ENCODE results near the gene CCNL1. TPM values are rescaled to one million over a fixed set of nuclear protein-coding genes. Genes with fewer than 3 reads are reported as not detected.

The CCNL1 gene
- total and polyA plus RNA-seq, 2 of the 8 experiments (the other 6 are each of a cell fraction or from before 2014, with no cell fraction given): 64.5 to 68.6 TPM

DNA sequence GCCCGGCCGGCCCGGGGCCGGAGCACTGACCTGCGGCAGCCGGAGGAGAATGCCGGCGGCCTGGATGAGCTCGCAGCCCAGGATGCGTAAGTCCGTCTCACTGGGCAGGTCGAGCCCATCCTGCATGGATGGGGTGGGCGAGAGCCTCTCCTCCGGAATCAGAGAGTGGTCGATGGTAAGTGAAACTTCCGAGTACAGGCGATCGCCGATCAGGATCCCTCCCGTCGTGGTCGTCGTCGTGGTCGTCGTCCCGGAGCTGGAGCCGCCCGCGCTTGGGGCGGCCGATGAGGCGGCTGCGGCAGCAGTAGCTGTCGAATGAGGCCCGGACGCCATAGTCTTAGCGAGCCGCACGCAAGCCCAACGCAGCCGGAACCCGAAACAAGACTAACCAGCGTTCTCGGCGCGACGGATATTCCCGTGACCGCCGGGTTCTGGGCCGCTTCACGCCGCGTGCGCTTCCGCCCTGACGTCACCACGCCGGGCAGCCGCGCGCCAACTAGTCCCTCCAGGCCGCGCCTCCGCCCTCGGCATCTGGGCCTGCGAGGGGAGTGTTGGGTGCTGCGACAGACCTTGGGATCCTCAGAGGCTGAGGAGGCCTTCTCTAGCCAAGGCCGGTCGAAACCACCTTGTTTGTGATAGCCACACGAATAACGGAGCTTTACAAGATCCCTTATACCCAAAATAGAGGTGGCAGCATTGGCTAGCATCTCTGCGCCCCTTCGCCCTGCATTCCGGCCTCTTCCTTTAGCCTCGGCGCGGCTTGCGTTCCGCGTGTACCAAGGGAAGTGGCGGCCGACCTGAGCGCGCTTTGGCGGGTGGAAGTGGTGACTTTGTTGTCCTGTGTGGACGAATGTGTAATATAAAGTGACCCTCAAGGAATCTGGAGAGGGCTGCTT lies at the start of gene CCNL1 (continued):
- TF ChIP-seq, protein P1, sequence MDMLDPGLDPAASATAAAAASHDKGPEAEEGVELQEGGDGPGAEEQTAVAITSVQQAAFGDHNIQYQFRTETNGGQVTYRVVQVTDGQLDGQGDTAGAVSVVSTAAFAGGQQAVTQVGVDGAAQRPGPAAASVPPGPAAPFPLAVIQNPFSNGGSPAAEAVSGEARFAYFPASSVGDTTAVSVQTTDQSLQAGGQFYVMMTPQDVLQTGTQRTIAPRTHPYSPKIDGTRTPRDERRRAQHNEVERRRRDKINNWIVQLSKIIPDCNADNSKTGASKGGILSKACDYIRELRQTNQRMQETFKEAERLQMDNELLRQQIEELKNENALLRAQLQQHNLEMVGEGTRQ (IDR thresholded peaks at IDR 0.05; ENCODE audit: low read length): no peak; the same call in 1 of the 2 replicates
- TF ChIP-seq JUN (IDR thresholded peaks at IDR 0.05; ENCODE audit: low read depth, low read length): peak; percentile 89
- no peak for TF ChIP-seq CBX8 (IDR thresholded peaks at IDR 0.05; ENCODE audit: borderline replicate concordance, low read depth, low read length)
- TF ChIP-seq RNF2 (IDR thresholded peaks at IDR 0.05; ENCODE audit: borderline replicate concordance, low read depth, low read length, missing control alignments, poor library complexity, severe bottlenecking): no peak
- TF ChIP-seq EGR1 (IDR thresholded peaks at IDR 0.05; ENCODE audit: borderline replicate concordance, low read depth, low read length): peak; percentile 70
- no peak for TF ChIP-seq RFX5 (IDR thresholded peaks at IDR 0.05; ENCODE audit: borderline replicate concordance, low read depth, low read length)
- TF ChIP-seq SUZ12 (IDR thresholded peaks at IDR 0.05; ENCODE audit: low read length): no peak
- peak; percentile 47 for TF ChIP-seq TEAD4 (IDR thresholded peaks at IDR 0.05; ENCODE audit: low read depth, low read length)
- peak; percentile 98 for TF ChIP-seq TAF7 (optimal IDR thresholded peaks at IDR 0.05; ENCODE audit: borderline replicate concordance, low read depth, low read length)
- TF ChIP-seq, protein P2, sequence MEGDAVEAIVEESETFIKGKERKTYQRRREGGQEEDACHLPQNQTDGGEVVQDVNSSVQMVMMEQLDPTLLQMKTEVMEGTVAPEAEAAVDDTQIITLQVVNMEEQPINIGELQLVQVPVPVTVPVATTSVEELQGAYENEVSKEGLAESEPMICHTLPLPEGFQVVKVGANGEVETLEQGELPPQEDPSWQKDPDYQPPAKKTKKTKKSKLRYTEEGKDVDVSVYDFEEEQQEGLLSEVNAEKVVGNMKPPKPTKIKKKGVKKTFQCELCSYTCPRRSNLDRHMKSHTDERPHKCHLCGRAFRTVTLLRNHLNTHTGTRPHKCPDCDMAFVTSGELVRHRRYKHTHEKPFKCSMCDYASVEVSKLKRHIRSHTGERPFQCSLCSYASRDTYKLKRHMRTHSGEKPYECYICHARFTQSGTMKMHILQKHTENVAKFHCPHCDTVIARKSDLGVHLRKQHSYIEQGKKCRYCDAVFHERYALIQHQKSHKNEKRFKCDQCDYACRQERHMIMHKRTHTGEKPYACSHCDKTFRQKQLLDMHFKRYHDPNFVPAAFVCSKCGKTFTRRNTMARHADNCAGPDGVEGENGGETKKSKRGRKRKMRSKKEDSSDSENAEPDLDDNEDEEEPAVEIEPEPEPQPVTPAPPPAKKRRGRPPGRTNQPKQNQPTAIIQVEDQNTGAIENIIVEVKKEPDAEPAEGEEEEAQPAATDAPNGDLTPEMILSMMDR (IDR thresholded peaks at IDR 0.05; ENCODE audit: control extremely low read depth in 1 of 3, insufficient read depth in 1 of 3, low read depth in 1 of 3, low read length in 3 of 3): no peak
- peak; percentile 19; the same call in 1 of the 2 replicates for TF ChIP-seq GABPA (IDR thresholded peaks at IDR 0.05; ENCODE audit: borderline replicate concordance, insufficient read depth, low read length)
- no peak for TF ChIP-seq CEBPB (IDR thresholded peaks at IDR 0.05; ENCODE audit: low read depth, low read length)
- no peak for TF ChIP-seq CBX5 (IDR thresholded peaks at IDR 0.05; ENCODE audit: low read depth, low read length)
- peak; percentile 98 to 99 for TF ChIP-seq POLR2A (IDR thresholded peaks at IDR 0.05; ENCODE audit: control extremely low read depth in 1 of 2, low read depth in 2 of 2, low read length in 2 of 2)
- TF ChIP-seq CHD1 (IDR thresholded peaks at IDR 0.05; ENCODE audit: low read depth, low read length): no peak; the same call in 1 of the 2 replicates
- TF ChIP-seq EZH2 (IDR thresholded peaks at IDR 0.05; ENCODE audit: low read depth, low read length, severe bottlenecking): no peak
- no peak; the same call in 1 of the 2 replicates for TF ChIP-seq KDM5A (IDR thresholded peaks at IDR 0.05; ENCODE audit: low read length)
- TF ChIP-seq RAD21 (IDR thresholded peaks at IDR 0.05 in 1 of 2, conservative IDR thresholded peaks at IDR 0.05 in 1 of 2; ENCODE audit: low read depth in 2 of 2, low read length in 2 of 2): peak in 1 of 2 experiments; percentile 17; a peak in 1 of 4 replicates
